ENCODE results near the gene CNGA3.

The CNGA3 gene

GRCh38 chr2:98374286-98374685, 28.0 kb downstream of the CNGA3 start:
- no peak overlapping the region for H3K9ac ChIP-seq (ENCODE audit: low read depth, low read length, poor library complexity, severe bottlenecking)
- H3K79me2 ChIP-seq (ENCODE audit: insufficient read depth, low read length), result no peaks in the 10 kb centered on the region
- no peaks in the 10 kb centered on the region for H3K4me1 ChIP-seq (ENCODE audit: insufficient read depth, low read length, poor library complexity, severe bottlenecking)
- H3F3A ChIP-seq (ENCODE audit: low read depth), result no peaks in the 10 kb centered on the region
- no peak overlapping the region for H3K4me2 ChIP-seq (ENCODE audit: low read depth, low read length, poor library complexity, severe bottlenecking)
- H3K36me3 ChIP-seq (ENCODE audit: insufficient read depth, low read length), result no peaks in the 10 kb centered on the region
- H2AFZ ChIP-seq (ENCODE audit: low read length), result no peak overlapping the region
- H4K20me1 ChIP-seq (ENCODE audit: insufficient read depth, low read length, poor library complexity, severe bottlenecking), result no peaks in the 10 kb centered on the region
- no peak for TF ChIP-seq EZH2phosphoT487 (IDR thresholded peaks at IDR 0.05; ENCODE audit: borderline replicate concordance)
- TF ChIP-seq, protein P1, sequence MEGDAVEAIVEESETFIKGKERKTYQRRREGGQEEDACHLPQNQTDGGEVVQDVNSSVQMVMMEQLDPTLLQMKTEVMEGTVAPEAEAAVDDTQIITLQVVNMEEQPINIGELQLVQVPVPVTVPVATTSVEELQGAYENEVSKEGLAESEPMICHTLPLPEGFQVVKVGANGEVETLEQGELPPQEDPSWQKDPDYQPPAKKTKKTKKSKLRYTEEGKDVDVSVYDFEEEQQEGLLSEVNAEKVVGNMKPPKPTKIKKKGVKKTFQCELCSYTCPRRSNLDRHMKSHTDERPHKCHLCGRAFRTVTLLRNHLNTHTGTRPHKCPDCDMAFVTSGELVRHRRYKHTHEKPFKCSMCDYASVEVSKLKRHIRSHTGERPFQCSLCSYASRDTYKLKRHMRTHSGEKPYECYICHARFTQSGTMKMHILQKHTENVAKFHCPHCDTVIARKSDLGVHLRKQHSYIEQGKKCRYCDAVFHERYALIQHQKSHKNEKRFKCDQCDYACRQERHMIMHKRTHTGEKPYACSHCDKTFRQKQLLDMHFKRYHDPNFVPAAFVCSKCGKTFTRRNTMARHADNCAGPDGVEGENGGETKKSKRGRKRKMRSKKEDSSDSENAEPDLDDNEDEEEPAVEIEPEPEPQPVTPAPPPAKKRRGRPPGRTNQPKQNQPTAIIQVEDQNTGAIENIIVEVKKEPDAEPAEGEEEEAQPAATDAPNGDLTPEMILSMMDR (conservative IDR thresholded peaks at IDR 0.05; ENCODE audit: low read length), result no peak
- no peaks in the 10 kb centered on the region for H3K9me2 ChIP-seq (replicated peaks; ENCODE audit: low read depth, low read length)
- H3K27me3 ChIP-seq (ENCODE audit: insufficient read depth, low read length, poor library complexity, severe bottlenecking), result no peaks in the 10 kb centered on the region
- no peaks in the 10 kb centered on the region for H3K9me3 ChIP-seq (ENCODE audit: insufficient read depth, low read depth, low read length)
- H3K4me3 ChIP-seq (ENCODE audit: low read length, poor library complexity, severe bottlenecking), result no peak overlapping the region

DNA sequence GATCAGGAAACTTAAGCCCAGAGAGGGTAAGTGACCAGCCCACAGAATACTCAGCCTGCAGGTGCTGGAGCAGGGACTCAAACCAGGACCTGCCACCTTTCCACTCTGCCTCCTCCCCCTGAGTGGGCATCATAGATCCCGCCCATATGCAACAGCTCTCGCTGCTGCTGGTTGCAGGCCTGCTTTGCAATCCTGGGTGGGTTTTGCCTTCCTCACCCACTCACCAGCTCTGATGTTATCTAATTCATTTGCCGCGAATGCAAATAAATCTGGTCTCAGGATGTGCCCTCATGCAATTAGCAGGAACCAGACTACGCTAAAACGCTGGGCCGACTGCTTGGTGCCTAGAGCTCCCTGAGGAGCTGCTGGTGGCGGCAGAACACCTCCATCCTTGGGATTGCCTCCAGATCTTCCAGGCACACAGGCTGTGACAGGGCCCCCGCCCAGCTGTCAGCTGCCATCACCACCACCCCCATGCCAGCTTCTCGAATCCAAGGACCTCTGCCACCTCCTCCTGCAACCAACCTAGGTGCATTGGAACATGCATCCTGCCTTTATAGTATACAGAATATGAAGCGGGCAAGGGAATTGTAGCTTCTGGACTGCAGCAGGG, 28.8 kb downstream of the CNGA3 start:
- Histone ChIP-seq H3K4me3 (ENCODE audit: low read length, poor library complexity, severe bottlenecking) (no peak overlapping the region), H3K9me2 (replicated peaks; ENCODE audit: low read depth, low read length) (no peaks in the 10 kb centered on the region), H4K20me1 (ENCODE audit: insufficient read depth, low read length, poor library complexity, severe bottlenecking) (no peaks in the 10 kb centered on the region), H3K27me3 (ENCODE audit: insufficient read depth, low read length, poor library complexity, severe bottlenecking) (no peaks in the 10 kb centered on the region), H2AFZ (ENCODE audit: low read length) (no peak overlapping the region), H3K4me1 (ENCODE audit: insufficient read depth, low read length, poor library complexity, severe bottlenecking) (no peaks in the 10 kb centered on the region), H3K9me3 (ENCODE audit: insufficient read depth, low read depth, low read length) (no peaks in the 10 kb centered on the region), H3K4me2 (ENCODE audit: low read depth, low read length, poor library complexity, severe bottlenecking) (no peak overlapping the region), H3K9ac (ENCODE audit: low read depth, low read length, poor library complexity, severe bottlenecking) (no peak overlapping the region), H3K79me2 (ENCODE audit: insufficient read depth, low read length) (no peaks in the 10 kb centered on the region), H3K36me3 (ENCODE audit: insufficient read depth, low read length) (no peaks in the 10 kb centered on the region), H3F3A (ENCODE audit: low read depth) (no peaks in the 10 kb centered on the region)
- TF ChIP-seq, protein P1 (conservative IDR thresholded peaks at IDR 0.05; ENCODE audit: low read length), result no peak
- no peak for TF ChIP-seq EZH2phosphoT487 (IDR thresholded peaks at IDR 0.05; ENCODE audit: borderline replicate concordance)

GRCh38 chr2:98376301-98376910, 30.1 kb downstream of the CNGA3 start:
- Histone ChIP-seq H3K36me3 (ENCODE audit: insufficient read depth, low read length) (no peaks in the 10 kb centered on the region), H3K79me2 (ENCODE audit: insufficient read depth, low read length) (no peaks in the 10 kb centered on the region), H3K9ac (ENCODE audit: low read depth, low read length, poor library complexity, severe bottlenecking) (no peak overlapping the region), H4K20me1 (ENCODE audit: insufficient read depth, low read length, poor library complexity, severe bottlenecking) (no peaks in the 10 kb centered on the region), H3K4me3 (ENCODE audit: low read length, poor library complexity, severe bottlenecking) (no peak overlapping the region), H2AFZ (ENCODE audit: low read length) (no peak overlapping the region), H3K27me3 (ENCODE audit: insufficient read depth, low read length, poor library complexity, severe bottlenecking) (no peaks in the 10 kb centered on the region), H3K4me1 (ENCODE audit: insufficient read depth, low read length, poor library complexity, severe bottlenecking) (no peaks in the 10 kb centered on the region), H3K4me2 (ENCODE audit: low read depth, low read length, poor library complexity, severe bottlenecking) (no peak overlapping the region), H3F3A (ENCODE audit: low read depth) (no peaks in the 10 kb centered on the region), H3K9me2 (replicated peaks; ENCODE audit: low read depth, low read length) (no peaks in the 10 kb centered on the region), H3K9me3 (ENCODE audit: insufficient read depth, low read depth, low read length) (no peaks in the 10 kb centered on the region)
- TF ChIP-seq, protein P1 (conservative IDR thresholded peaks at IDR 0.05; ENCODE audit: low read length), result no peak
- TF ChIP-seq EZH2phosphoT487 (IDR thresholded peaks at IDR 0.05; ENCODE audit: borderline replicate concordance), result no peak
